Umbilical cord (tissue), 2 donors: ENCODE data around the gene CAPN11. TPM values are rescaled to one million over a fixed set of nuclear protein-coding genes. Genes with fewer than 3 reads are reported as not detected.
"Not testable (repeated sequence)": the region's sequence is repeated elsewhere in the genome, so short reads cannot be mapped to it uniquely, and the experiment has no call there.

Experiments used
- DNase-seq: peaks from one replicate; pipeline ENCODE4 v3.0.0-alpha.2; 2015; ENCODE audit warnings: low spot score
- total RNA-seq: library from RNA; depleted of rRNA; stranded (reverse); fragments of >200 nt; gene quantifications from one replicate; pipeline ENCODE4 v1.2.3, GENCODE V29; 2014; ENCODE audit warnings: low replicate concordance; ENCODE audit not compliant: insufficient read depth

The CAPN11 gene
- total RNA-seq, 1 donor from 2014 or later, result not detected

GRCh38 chr6:44227148-44227793, 68.7 kb downstream of the CAPN11 start:
- DNase-seq, result peak; percentile 64

GRCh38 chr6:44228031-44228430, 69.4 kb downstream of the CAPN11 start:
- DNase-seq, result no peak

- no peak for DNase-seq
Observed at GRCh38 chr6:44228433-44228832, 69.8 kb downstream of the CAPN11 start.

GRCh38 chr6:44228836-44229235, 70.2 kb downstream of the CAPN11 start:
- DNase-seq, result no peak

GRCh38 chr6:44229376-44230033, 70.9 kb downstream of the CAPN11 start:
- no peak for DNase-seq

GRCh38 chr6:44230034-44230675, 71.5 kb downstream of the CAPN11 start:
- DNase-seq, result no peak

- DNase-seq, result not testable (repeated sequence)
Observed at GRCh38 chr6:44231426-44231825, 72.8 kb downstream of the CAPN11 start.

- DNase-seq, result no peak
Observed at GRCh38 chr6:44232676-44233566, 74.3 kb downstream of the CAPN11 start.

GRCh38 chr6:44233567-44234100, 75.0 kb downstream of the CAPN11 start:
- DNase-seq, result no peak

Other genes starting within 250 kb of the CAPN11 start
- 28.9 TPM for gene MRPL14, start 31.4 kb upstream of the CAPN11 start, total RNA-seq
- 10.4 TPM for gene TMEM63B, start 31.3 kb upstream of the CAPN11 start, total RNA-seq
- not detected for gene MYMX, start 58.1 kb downstream of the CAPN11 start, total RNA-seq
- gene SLC29A1, start 64.8 kb downstream of the CAPN11 start, total RNA-seq, result 11.1 TPM
- gene HSP90AB1, start 88.3 kb downstream of the CAPN11 start, total RNA-seq, result 256 TPM
- 33.7 TPM for gene SLC35B2, start 98.7 kb downstream of the CAPN11 start, total RNA-seq
- 2.4 TPM for gene NFKBIE, start 106.7 kb downstream of the CAPN11 start, total RNA-seq
- 0.96 TPM for gene TMEM151B, start 111.6 kb downstream of the CAPN11 start, total RNA-seq
- 13.2 TPM for gene AARS2, start 154.5 kb downstream of the CAPN11 start, total RNA-seq
- not detected for gene SPATS1, start 183.8 kb downstream of the CAPN11 start, total RNA-seq
- gene CDC5L, start 228.9 kb downstream of the CAPN11 start, total RNA-seq, result 25.0 TPM